Left lobe of liver (tissue), 2 donors: ENCODE data around the gene LHPP. TPM values are rescaled to one million over a fixed set of nuclear protein-coding genes. Genes with fewer than 3 reads are reported as not detected.
A peak's percentile ranks its signal among the peaks of the same experiment; 100 is the strongest.

Experiments
- ATAC-seq: fragments of 200-7000 bp; cut with Tn5 transposase; one replicate; pipeline ENCODE4 v1.9.1; 2020; ENCODE audit warnings: mild to moderate bottlenecking, moderate library complexity
- DNase-seq: peaks from one replicate; pipeline ENCODE4 v3.0.0-alpha.2; 2020; ENCODE audit warnings: low spot score
- total RNA-seq: library from RNA; stranded (reverse); gene quantifications from one replicate; pipeline ENCODE4 v1.2.1, GENCODE V29; 2021
- donor health status: DM: no; HTN: no; CAD: no; lungs with moderate emphysema.
- donor health status: DM: no; HTN: yes; CAD: no.

Gene LHPP
- total RNA-seq, 1 donor from 2014 or later = 52.0 TPM

- no peak for DNase-seq
These were observed 128.8 kb downstream of the LHPP start for GRCh38 chr10:124590216-124591122.

GRCh38 chr10:124591123-124591495, 129.5 kb downstream of the LHPP start:
- DNase-seq (no peak), ATAC-seq (no peak)

More at GRCh38 chr10:124590216-124591122, 128.8 kb downstream of the LHPP start:
- ATAC-seq = no peak

GRCh38 chr10:124592101-124592500, 130.5 kb downstream of the LHPP start:
- no peak for DNase-seq

GRCh38 chr10:124592736-124593430, 131.3 kb downstream of the LHPP start:
- DNase-seq = no peak
- ATAC-seq = no peak

More at GRCh38 chr10:124592101-124592500, 130.5 kb downstream of the LHPP start:
- no peak for ATAC-seq

GRCh38 chr10:124593431-124593985, 131.9 kb downstream of the LHPP start:
- DNase-seq = no peak

GRCh38 chr10:124594240-124594639, 132.6 kb downstream of the LHPP start:
- ATAC-seq (no peak), DNase-seq (no peak)

More at GRCh38 chr10:124593431-124593985, 131.9 kb downstream of the LHPP start:
- no peak for ATAC-seq

GRCh38 chr10:124595143-124595883, 133.7 kb downstream of the LHPP start:
- ATAC-seq (no peak), DNase-seq (no peak)

- ATAC-seq (no peak), DNase-seq (no peak)
These were observed 134.6 kb downstream of the LHPP start for GRCh38 chr10:124596116-124596785.

GRCh38 chr10:124596962-124597845, 135.6 kb downstream of the LHPP start:
- DNase-seq (no peak), ATAC-seq (peak; percentile 74)

GRCh38 chr10:124597846-124598165, 136.2 kb downstream of the LHPP start:
- DNase-seq (no peak), ATAC-seq (no peak)

GRCh38 chr10:124598196-124598595, 136.6 kb downstream of the LHPP start:
- no peak for ATAC-seq

GRCh38 chr10:124598773-124599587, 137.4 kb downstream of the LHPP start:
- DNase-seq (no peak), ATAC-seq (no peak)

More at GRCh38 chr10:124598196-124598595, 136.6 kb downstream of the LHPP start:
- DNase-seq = no peak

GRCh38 chr10:124599588-124600050, 138.0 kb downstream of the LHPP start:
- DNase-seq (no peak), ATAC-seq (no peak)

GRCh38 chr10:124600051-124600880, 138.6 kb downstream of the LHPP start:
- no peak for ATAC-seq
- no peak for DNase-seq

GRCh38 chr10:124601016-124601415, 139.4 kb downstream of the LHPP start:
- ATAC-seq (no peak), DNase-seq (no peak)

GRCh38 chr10:124601431-124602120, 140.0 kb downstream of the LHPP start:
- DNase-seq = no peak

GRCh38 chr10:124602121-124602561, 140.5 kb downstream of the LHPP start:
- DNase-seq (no peak), ATAC-seq (no peak)

More at GRCh38 chr10:124601431-124602120, 140.0 kb downstream of the LHPP start:
- no peak for ATAC-seq
